Tibial artery (tissue), 4 donors: Measurements from ENCODE around the gene FYTTD1.
A peak's percentile ranks its signal among the peaks of the same experiment; 100 is the strongest.

ENCODE experiments used
- DNase-seq, 2 donors: peaks; one replicate each; pipeline ENCODE4 v3.0.0-alpha.2; 2019
- H3K27ac ChIP-seq, 2 donors: fragments of 200-600 bp; sonication (generic) in 1 of 2; 1 replicate in 1 of 2; 2 replicates in 1 of 2; pipeline ENCODE4 v1.5.1; 2018 to 2019; ENCODE audit warnings: mild to moderate bottlenecking in 1 of 2
- H3K27me3 ChIP-seq, 2 donors: fragments of 200-600 bp; sonication (generic) in 1 of 2; one replicate each; pipeline versions ENCODE4 v1.5.1 to v1.6.0; 2016 to 2019
- H3K36me3 ChIP-seq, 3 donors: fragments of 200-600 bp; sonication (generic) in 2 of 3; one replicate each; pipeline ENCODE4 v1.5.1; 2016 to 2019; ENCODE audit warnings: mild to moderate bottlenecking in 2 of 3
- H3K4me1 ChIP-seq, 4 donors: fragments of 200-600 bp; sonication (generic) in 2 of 4; 1 replicate in 3 of 4; 2 replicates in 1 of 4; pipeline ENCODE4 v1.5.1; 2016 to 2019
- H3K4me3 ChIP-seq, 2 donors: fragments of 200-600 bp; sonication (generic) in 1 of 2; 1 replicate in 1 of 2; 2 replicates in 1 of 2; pipeline ENCODE4 v1.5.1; 2018 to 2019; ENCODE audit warnings: mild to moderate bottlenecking in 2 of 2
- H3K9me3 ChIP-seq, 3 donors: fragments of 200-600 bp; sonication (generic) in 1 of 3; one replicate each; pipeline ENCODE4 v1.5.1; 2016 to 2019
- intact Hi-C: fragments of 100-400 bp; cut with DNase I; formaldehyde crosslinking; loops from one replicate; pipeline ENCODE4 v1.15.0; 2023; ENCODE audit warnings: low total_unique reads
- TF ChIP-seq, protein P1 (sequence below), 2 experiments: fragments of 200-600 bp in 1 of 2; fragments of 450-650 bp in 1 of 2; IDR thresholded peaks; one replicate each; pipeline ENCODE4 v1.5.1; 2017 to 2019; ENCODE audit warnings: antibody characterized with exemption in 2 of 2, mild to moderate bottlenecking in 1 of 2, moderate library complexity in 1 of 2

FYTTD1 gene

DNA sequence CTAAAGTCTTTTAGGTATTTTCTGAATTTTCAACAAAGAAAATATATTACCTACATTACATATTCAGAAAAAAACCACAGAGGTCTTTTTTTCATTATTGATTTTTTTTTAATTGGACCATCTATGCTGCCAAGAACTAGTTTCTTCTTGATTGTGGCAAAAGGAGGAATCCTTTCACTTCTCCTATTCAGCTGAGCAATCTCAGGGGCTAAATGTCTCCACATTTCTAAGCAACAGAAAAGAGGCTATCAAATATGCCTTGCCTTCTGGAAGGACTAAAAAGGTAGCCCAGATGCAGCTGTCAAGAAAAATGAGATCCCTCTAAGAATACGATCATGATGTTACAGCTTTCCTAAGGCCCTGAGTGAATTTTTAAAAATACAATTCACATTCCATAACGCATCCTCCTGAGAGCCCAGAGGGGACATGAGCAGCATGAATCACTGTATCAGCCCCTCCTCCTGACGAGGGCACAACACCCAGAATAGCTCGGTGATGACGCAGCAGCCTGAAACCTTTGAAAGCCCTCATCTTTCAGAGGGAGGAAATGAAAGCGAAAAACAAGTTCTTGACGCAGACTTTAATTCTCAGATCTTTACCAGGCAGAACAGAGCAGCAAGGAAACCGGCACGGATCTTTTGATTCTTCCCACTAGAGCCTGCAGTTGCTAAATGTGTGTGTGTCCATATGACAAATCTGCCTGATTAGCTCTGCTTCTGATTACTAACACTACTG is 37.5 kb upstream of the FYTTD1 start:
- DNase-seq: peak; percentile 91 to 92
- peaks cover 0 to 31% (median 14%) of the 10 kb centered on the region in 4 donors for H3K4me1 ChIP-seq
- H3K9me3 ChIP-seq: no peaks in the 10 kb centered on the region
- H3K36me3 ChIP-seq: peaks cover 0 to 8% (median 4%) of the 10 kb centered on the region in 3 donors
- TF ChIP-seq, protein P1, sequence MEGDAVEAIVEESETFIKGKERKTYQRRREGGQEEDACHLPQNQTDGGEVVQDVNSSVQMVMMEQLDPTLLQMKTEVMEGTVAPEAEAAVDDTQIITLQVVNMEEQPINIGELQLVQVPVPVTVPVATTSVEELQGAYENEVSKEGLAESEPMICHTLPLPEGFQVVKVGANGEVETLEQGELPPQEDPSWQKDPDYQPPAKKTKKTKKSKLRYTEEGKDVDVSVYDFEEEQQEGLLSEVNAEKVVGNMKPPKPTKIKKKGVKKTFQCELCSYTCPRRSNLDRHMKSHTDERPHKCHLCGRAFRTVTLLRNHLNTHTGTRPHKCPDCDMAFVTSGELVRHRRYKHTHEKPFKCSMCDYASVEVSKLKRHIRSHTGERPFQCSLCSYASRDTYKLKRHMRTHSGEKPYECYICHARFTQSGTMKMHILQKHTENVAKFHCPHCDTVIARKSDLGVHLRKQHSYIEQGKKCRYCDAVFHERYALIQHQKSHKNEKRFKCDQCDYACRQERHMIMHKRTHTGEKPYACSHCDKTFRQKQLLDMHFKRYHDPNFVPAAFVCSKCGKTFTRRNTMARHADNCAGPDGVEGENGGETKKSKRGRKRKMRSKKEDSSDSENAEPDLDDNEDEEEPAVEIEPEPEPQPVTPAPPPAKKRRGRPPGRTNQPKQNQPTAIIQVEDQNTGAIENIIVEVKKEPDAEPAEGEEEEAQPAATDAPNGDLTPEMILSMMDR (IDR thresholded peaks at IDR 0.05): no peak
- H3K27me3 ChIP-seq: no peaks in the 10 kb centered on the region
- peak overlapping the region; percentile 44 to 48 for H3K4me3 ChIP-seq
- peak overlapping the region; percentile 80 to 84 for H3K27ac ChIP-seq
- intact Hi-C loops: loop anchor here (5.0 kb wide), 1 partner anchor 40 kb away; no protein-coding TSS in a partner anchor

DNA sequence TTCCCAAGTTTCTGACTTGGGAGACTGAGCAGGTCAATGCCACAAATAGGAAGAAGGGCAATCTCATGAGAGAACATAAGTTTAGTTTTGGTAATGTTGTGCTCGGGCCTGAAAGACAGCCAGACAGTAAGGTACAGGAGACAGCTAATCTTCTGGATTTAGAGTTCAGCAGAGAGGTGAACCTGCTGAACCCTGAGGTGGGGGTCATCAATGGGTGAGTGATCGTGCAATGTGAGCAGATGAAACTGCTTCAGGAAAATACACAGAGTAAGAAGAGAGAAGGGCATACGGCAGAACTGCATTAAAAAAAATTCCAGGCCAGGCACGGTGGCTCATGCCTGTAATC is 36.2 kb upstream of the FYTTD1 start:
- TF ChIP-seq, protein P1 (IDR thresholded peaks at IDR 0.05): no peak
- H3K9me3 ChIP-seq: no peaks in the 10 kb centered on the region
- H3K4me3 ChIP-seq: no peak overlapping the region
- peaks cover 0 to 31% (median 14%) of the 10 kb centered on the region in 4 donors for H3K4me1 ChIP-seq
- peaks cover 0 to 14% (median 12%) of the 10 kb centered on the region in 3 donors for H3K36me3 ChIP-seq
- H3K27ac ChIP-seq: peak overlapping the region; percentile 80 to 84
- no peak for DNase-seq
- intact Hi-C loops: loop anchor here (5.0 kb wide), 1 partner anchor 39 kb away; no protein-coding TSS in a partner anchor
- H3K27me3 ChIP-seq: no peaks in the 10 kb centered on the region

DNA sequence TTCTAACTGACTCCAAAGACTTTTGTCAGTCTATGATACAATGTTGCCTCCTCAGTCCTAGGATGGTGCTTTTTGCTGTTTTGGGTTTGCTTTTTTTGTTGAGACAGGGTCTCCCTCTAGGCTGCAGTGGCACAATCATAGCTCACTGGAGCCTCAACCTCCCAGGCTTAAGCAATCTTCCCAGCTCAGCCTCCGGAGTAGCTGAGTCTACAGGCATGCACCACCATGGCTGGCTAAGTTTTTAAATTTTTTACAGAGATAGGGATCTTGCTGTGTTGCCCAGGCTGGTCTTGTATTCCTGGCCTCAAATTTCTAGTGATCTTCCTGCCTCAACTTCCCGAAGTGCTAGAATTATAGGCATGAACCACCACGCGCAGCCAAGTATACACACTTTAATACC is 35.4 kb upstream of the FYTTD1 start:
- H3K27ac ChIP-seq: peak overlapping the region; percentile 80 to 84

DNA sequence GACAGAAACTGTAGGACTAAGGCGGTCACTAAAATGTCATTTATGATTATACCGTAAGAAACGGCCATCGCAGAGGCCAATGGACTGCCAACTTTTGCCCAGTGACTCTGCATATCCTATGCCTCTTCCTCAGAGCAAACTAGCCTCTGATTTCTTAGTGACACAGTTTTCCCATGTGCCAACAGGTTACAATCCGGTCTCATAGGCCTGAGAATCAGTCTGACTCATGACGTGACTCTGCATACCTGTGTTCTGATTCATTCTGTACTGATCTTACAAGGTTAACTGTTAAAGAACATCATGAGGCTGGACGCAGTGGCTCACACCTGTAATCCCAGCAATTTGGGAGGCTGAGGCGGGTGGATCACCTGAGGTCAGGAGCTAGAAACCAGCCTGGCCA is 30.8 kb upstream of the FYTTD1 start:
- H3K9me3 ChIP-seq: no peaks in the 10 kb centered on the region
- no peak overlapping the region for H3K27ac ChIP-seq
- intact Hi-C loops: no loop called here
- H3K36me3 ChIP-seq: peaks cover 0 to 14% (median 12%) of the 10 kb centered on the region in 3 donors
- H3K27me3 ChIP-seq: no peaks in the 10 kb centered on the region
- peaks cover 0 to 12% (median 2%) of the 10 kb centered on the region in 4 donors for H3K4me1 ChIP-seq
- DNase-seq: no peak
- TF ChIP-seq, protein P1 (IDR thresholded peaks at IDR 0.05): no peak
- no peak overlapping the region for H3K4me3 ChIP-seq

More for the DNA sequence above, 35.4 kb upstream of the FYTTD1 start:
- H3K4me3 ChIP-seq: no peak overlapping the region
- TF ChIP-seq, protein P1 (IDR thresholded peaks at IDR 0.05): no peak
- no peak for DNase-seq
- intact Hi-C loops: loop anchor here (5.0 kb wide), 1 partner anchor 38 kb away; no protein-coding TSS in a partner anchor
- H3K4me1 ChIP-seq: peaks cover 0 to 37% (median 14%) of the 10 kb centered on the region in 4 donors
- peaks cover 0 to 14% (median 12%) of the 10 kb centered on the region in 3 donors for H3K36me3 ChIP-seq
- no peaks in the 10 kb centered on the region for H3K9me3 ChIP-seq
- H3K27me3 ChIP-seq: no peaks in the 10 kb centered on the region

DNA sequence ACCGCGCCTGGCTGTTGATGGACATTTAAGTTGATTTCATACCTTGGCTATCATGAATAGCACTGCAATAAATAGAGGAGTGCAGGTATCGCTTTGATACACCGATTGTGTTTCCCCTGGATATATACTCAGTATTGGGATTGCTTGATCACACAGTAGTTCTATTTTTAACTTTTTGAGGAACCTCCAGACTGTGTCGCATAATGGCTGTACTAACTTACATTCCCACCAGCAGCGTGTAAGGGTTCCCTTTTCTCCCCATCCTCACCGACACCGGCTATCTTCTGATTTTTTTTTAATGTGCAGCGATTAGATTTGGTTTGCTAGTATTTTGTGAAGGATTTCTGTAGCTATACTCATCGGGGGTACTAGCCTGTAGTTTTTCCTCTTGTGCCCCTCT is 29.0 kb upstream of the FYTTD1 start:
- Histone ChIP-seq H3K27me3 (no peaks in the 10 kb centered on the region), H3K27ac (no peak overlapping the region), H3K4me3 (no peak overlapping the region), H3K9me3 (no peaks in the 10 kb centered on the region), H3K36me3 (peaks cover 0 to 14% (median 12%) of the 10 kb centered on the region in 3 donors), H3K4me1 (peaks cover 0 to 8% (median 0%) of the 10 kb centered on the region in 4 donors)
- intact Hi-C loops: no loop called here
- no peak for DNase-seq
- TF ChIP-seq, protein P1 (IDR thresholded peaks at IDR 0.05): no peak
